Skin epidermis (tissue), 12 donors: Measurements from ENCODE around the gene MATN1.
"Not testable (repeated sequence)": the region's sequence is repeated elsewhere in the genome, so short reads cannot be mapped to it uniquely, and the experiment has no call there.

Experiments used
- H3K27ac ChIP-seq, 21 experiments: fragments of 200-600 bp; sonication (generic) in 11 of 21; one replicate each; pipeline ENCODE4 v1.5.0; 2020; ENCODE audit warnings: mild to moderate bottlenecking in 3 of 21, inconsistent platforms in 2 of 21, moderate library complexity in 2 of 21
- H3K4me3 ChIP-seq, 7 experiments: fragments of 200-600 bp; sonication (generic) in 2 of 7; one replicate each; pipeline ENCODE4 v1.5.0; 2020; ENCODE audit warnings: inconsistent platforms in 2 of 7, mild to moderate bottlenecking in 2 of 7, moderate library complexity in 1 of 7

Gene MATN1

GRCh38 chr1:30689901-30690645 lies 33.3 kb downstream of the MATN1 start:
- peak overlapping the region in 1 of 21 experiments; percentile 52 for H3K27ac ChIP-seq

GRCh38 chr1:30688920-30689794 lies 34.2 kb downstream of the MATN1 start:
- peak overlapping the region in 1 of 21 experiments; percentile 52 for H3K27ac ChIP-seq
- no peak overlapping the region for H3K4me3 ChIP-seq

More at GRCh38 chr1:30689901-30690645, 33.3 kb downstream of the MATN1 start:
- no peak overlapping the region for H3K4me3 ChIP-seq

- H3K27ac ChIP-seq, H3K4me3 ChIP-seq: not testable (repeated sequence)
These were observed 34.9 kb downstream of the MATN1 start for GRCh38 chr1:30688516-30688915.

- H3K4me3 ChIP-seq = no peak overlapping the region
- no peak overlapping the region for H3K27ac ChIP-seq
These were observed 35.5 kb downstream of the MATN1 start for GRCh38 chr1:30687886-30688285.

- Histone ChIP-seq H3K4me3 (no peak overlapping the region), H3K27ac (no peak overlapping the region)
These were observed 37.0 kb downstream of the MATN1 start for GRCh38 chr1:30686236-30686935.

GRCh38 chr1:30685796-30686165 lies 37.6 kb downstream of the MATN1 start:
- Histone ChIP-seq H3K27ac (no peak overlapping the region), H3K4me3 (no peak overlapping the region)

- H3K4me3 ChIP-seq = no peak overlapping the region
- H3K27ac ChIP-seq = no peak overlapping the region
These were observed 38.2 kb downstream of the MATN1 start for GRCh38 chr1:30684881-30685795.

- H3K27ac ChIP-seq = no peak overlapping the region
These were observed 39.1 kb downstream of the MATN1 start for GRCh38 chr1:30684259-30684658.

GRCh38 chr1:30683699-30684098 lies 39.7 kb downstream of the MATN1 start:
- Histone ChIP-seq H3K4me3 (no peak overlapping the region), H3K27ac (no peak overlapping the region)

More at GRCh38 chr1:30684259-30684658, 39.1 kb downstream of the MATN1 start:
- no peak overlapping the region for H3K4me3 ChIP-seq

- peak overlapping the region in 1 of 21 experiments; percentile 8 for H3K27ac ChIP-seq
- no peak overlapping the region for H3K4me3 ChIP-seq
These were observed 40.7 kb downstream of the MATN1 start for GRCh38 chr1:30682396-30683275.

GRCh38 chr1:30681782-30682181 lies 41.6 kb downstream of the MATN1 start:
- Histone ChIP-seq H3K4me3 (no peak overlapping the region), H3K27ac (peak overlapping the region in 1 of 21 experiments; percentile 8)

GRCh38 chr1:30680879-30681278 lies 42.5 kb downstream of the MATN1 start:
- H3K27ac ChIP-seq = no peak overlapping the region
- no peak overlapping the region for H3K4me3 ChIP-seq

GRCh38 chr1:30680429-30680828 lies 43.0 kb downstream of the MATN1 start:
- no peak overlapping the region for H3K27ac ChIP-seq
- H3K4me3 ChIP-seq = no peak overlapping the region

GRCh38 chr1:30679976-30680305 lies 43.4 kb downstream of the MATN1 start:
- H3K4me3 ChIP-seq = no peak overlapping the region
- no peak overlapping the region for H3K27ac ChIP-seq

- no peak overlapping the region for H3K4me3 ChIP-seq
- no peak overlapping the region for H3K27ac ChIP-seq
These were observed 44.0 kb downstream of the MATN1 start for GRCh38 chr1:30679201-30679975.

GRCh38 chr1:30678209-30678608 lies 45.2 kb downstream of the MATN1 start:
- H3K27ac ChIP-seq = peak overlapping the region in 1 of 21 experiments; percentile 81

GRCh38 chr1:30677471-30677870 lies 45.9 kb downstream of the MATN1 start:
- no peak overlapping the region for H3K4me3 ChIP-seq
- H3K27ac ChIP-seq = peak overlapping the region in 6 of 21 experiments; percentile 7 to 81 (median 37)

More at GRCh38 chr1:30678209-30678608, 45.2 kb downstream of the MATN1 start:
- no peak overlapping the region for H3K4me3 ChIP-seq
